HG02759 (cell line): Measurements from ENCODE around the gene MEI1.
"Not testable (repeated sequence)": the region's sequence is repeated elsewhere in the genome, so short reads cannot be mapped to it uniquely, and the experiment has no call there.

ENCODE experiments used
- ATAC-seq: cut with Tn5 transposase; IDR thresholded peaks from one replicate; pipeline ENCODE4 v1.9.1; 2021; ENCODE audit warnings: mild to moderate bottlenecking, moderate library complexity; ENCODE audit not compliant: unreplicated experiment

MEI1 gene

DNA sequence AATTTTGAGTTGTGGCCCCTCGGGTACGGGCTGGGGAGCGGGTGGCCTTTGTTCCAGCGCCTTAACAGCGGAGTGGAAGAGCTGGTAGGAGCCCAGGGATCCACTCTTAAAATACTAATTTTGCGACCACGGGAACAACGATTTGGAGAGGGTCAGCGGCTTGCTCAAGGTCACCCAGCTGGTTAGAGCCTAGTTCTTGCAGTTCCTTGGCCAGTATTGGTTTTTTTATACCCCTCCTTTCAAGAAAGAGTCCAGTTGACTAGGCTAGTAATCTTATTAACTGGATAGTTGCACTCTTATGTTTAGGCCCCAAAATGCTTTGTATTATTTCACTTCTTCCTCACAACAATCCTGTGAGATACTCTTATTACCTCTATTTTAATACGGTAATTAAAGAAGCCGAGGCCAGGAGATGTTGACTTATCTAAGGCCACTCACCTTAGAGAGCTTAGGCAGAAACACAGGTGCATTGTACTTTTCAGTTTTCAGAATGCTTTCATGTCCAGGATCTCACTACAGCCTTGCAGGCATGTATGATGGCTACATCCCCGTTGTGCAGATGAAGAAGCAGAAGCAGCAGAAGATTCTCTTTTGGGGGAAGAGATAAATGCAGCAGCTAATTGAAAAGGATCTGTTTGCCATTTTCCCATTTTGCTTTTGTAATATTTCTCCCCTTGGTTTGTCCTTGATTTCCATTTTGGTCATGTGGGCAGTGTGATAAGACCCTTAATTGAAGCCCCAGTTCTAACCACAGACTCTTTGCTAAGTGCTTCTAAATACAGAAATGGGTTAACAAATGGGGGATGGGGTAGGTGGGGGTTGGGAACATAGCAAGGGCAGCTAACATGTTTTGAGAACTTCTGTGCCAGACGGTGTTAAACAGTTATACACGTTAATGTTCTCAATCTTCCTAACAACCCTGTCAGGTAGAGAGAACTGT is 135.0 kb downstream of the MEI1 start:
- no peak for ATAC-seq

- not testable (repeated sequence) for ATAC-seq
These were observed 136.2 kb downstream of the MEI1 start for GRCh38 chr22:41835462-41835861.

GRCh38 chr22:41836551-41836950 is 137.2 kb downstream of the MEI1 start:
- ATAC-seq = no peak

DNA sequence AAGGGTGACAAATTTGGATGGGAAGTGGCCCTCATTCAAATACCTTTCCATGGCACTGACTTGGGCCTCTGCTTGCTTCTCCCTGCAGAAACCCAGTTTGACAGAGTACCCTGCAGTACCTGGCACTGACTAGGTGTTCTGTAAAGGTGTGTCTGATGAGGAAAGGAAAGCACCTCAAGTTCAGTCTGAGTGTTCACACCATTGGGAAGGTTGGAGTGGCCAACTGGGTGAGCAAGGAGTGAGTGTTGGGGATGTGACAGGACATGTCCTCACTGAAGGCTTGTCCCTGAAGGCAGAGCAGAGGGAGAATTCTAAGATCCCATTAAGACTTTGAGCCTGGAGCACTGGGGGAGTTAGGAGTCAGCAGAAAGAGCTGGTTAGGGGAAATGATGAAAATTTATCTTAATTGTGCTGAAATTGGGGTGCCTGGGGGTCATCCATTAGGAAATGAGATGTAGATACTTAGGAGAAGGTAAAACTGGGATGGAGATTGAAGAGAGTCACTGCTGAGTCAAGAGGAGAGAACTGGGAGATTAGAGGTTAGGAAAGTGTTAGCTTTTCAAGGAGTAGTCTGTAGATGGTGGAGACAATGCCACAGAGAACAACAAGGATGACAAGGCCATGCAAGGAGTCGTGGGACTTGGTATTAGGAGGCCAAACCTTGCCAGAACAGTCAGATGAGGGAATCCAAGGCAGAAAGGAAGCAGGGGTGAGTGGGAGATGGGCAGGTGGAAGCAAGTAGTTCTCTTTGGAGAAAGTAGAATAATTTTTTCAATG is 139.7 kb downstream of the MEI1 start:
- ATAC-seq = no peak

DNA sequence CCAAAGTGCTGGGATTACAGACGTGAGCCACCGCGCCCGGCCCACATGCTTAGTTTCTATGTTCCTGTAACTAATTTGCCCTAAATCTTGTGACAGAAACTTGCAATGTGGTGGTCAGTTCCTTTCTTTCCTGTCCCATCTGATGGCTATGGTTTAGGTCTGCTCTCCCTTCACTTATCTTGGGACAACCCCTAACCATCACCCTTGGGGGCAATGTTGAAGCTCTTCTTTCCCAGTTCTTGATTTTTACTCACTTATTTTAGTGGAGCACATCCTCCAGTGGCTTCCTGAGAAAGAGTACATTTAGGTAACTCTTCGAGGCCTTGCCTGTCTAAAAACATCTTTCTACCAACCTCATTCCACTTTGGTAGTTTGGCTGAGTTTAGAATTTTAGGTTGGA is 140.9 kb downstream of the MEI1 start:
- ATAC-seq = no peak

DNA sequence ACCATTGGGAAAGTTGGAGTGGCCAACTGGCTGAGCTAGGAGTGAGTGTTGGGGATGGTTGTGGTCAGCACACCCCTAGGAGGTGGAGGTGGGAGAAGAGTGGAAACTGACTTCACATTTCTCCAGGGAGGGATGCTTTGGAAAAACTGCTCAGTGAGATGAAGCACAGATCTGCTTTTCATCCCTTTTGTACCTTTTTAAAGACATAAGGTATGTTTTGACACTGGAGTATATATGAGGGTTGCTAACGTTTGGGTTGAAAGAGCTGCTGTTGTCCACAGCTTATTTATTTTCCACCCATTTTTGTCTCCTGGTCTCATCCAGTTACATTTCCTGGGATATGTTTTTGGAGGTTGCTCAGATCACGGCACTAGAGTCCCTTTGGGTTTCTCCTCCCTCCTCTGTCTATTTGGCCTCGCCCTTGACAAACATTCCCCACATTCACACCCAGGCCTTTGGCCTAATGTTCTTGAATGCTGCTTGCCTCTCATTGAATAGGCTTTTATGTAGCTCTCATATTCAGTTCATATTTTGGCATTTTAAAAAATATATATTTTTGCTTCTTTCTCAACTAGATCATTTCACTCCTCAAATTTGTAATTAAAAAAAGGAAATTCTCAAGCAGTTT is 141.9 kb downstream of the MEI1 start:
- ATAC-seq = no peak

DNA sequence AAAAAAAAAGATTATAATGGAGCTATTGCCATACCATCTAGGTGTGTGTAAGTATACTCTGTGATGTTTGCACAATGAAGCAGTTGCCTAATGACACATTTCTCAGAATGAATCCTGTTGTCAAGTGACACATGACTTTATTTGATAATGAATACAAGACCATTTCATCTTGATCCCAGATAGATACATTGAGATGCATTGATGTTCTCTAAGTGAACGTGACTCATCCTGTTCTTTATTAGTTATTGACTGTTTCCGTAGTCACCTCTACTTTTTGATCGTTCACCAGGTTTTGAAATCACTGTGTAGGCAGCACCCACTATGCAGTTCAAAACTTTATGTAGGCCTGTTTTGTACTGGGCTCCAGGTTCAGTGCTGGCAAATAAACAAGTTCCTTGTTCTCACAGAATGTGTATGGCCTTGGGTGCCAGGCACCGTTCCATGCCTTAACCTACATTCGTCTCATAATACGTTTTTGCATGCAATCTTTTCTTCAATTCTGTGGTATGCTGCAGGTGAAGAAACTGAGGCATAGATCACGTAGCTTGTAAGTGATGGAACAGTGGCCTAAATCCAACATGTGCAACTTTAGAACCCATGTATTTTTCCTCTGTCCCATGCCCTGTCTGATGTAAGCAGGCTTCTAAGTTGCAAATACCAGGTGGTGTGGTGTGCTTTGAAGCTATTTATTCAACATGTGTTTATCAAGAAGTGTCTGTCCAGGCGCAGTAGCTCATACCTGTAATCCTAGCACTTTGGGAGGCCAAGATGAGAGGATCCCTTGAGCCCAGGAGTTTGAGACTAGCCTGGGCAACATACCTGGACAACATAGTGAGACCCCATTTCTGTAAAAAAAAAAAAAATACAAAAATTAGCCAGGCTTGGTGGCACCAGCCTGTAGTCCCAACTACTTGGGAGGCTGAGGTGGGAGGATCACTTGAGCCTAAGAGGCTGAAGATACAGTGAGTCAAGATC is 144.0 kb downstream of the MEI1 start:
- no peak for ATAC-seq

- ATAC-seq = no peak
These were observed 144.7 kb downstream of the MEI1 start for GRCh38 chr22:41844036-41844435.

DNA sequence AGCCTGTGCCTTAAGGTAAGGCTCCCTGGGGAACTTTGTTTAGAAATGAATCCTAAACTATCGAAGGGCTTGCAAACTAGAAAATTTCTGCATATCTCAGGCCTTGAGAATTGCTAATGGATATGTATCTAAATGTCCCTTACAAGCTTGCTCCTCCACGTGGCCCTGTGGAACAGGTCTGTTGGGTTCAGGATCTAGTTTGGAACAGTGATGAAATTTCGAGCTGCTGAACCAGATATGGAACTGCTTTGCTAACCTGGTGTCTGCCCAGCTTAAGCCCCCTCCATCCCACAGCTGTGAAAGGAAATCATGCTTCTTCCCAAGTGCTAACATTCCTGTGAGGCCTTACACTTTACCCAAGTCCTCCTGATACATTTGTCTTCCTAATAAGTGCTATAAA is 145.2 kb downstream of the MEI1 start:
- no peak for ATAC-seq

DNA sequence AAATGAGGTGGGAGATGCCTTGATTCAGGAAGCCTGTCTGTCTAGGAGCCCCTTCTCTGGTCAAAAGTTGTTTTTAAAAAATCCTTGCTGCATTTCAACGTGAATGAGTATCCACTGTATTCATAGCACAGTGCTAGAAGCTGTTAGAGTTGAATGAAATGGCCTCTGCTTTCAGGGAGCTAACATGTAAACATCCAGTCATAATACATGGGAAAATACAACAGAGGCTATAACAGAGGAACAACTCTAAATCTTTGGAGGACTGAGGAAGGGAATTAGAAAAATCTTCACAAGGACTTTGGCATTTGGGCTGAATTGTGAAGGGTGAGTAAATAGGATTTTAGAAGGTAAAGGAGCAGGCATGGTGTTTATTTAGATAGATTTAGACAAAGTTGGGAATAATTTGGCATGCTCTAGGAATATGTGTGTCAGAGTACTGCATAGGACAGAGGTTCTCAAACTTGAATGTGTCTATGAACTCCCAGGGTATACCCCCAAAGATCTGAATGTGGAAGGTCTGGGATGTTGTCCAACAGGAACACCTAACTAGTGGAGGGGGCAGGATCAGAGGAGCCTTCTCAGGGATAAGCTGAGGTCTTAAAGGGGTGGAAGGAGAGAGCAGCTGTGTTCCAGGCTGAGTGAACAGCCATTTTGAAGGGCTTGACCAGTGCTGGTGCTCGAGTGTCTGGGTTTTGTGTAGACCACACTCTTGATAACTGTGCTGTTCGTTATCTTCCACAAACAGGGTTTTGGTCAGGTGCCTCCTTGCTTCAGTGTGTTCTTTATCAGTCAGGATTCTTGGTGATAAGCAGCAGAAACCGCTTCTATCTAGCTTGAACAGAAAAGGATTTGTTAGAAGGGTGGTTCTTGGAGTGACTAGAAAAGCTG is 146.3 kb downstream of the MEI1 start:
- no peak for ATAC-seq

GRCh38 chr22:41846268-41846987 is 147.1 kb downstream of the MEI1 start:
- ATAC-seq = no peak

- no peak for ATAC-seq
These were observed 148.0 kb downstream of the MEI1 start for GRCh38 chr22:41847300-41847699.

GRCh38 chr22:41848468-41848867 is 149.2 kb downstream of the MEI1 start:
- no peak for ATAC-seq
